Measurements from ENCODE around the gene VWA3A.
"Not testable (repeated sequence)": the region's sequence is repeated elsewhere in the genome, so short reads cannot be mapped to it uniquely, and the experiment has no call there.

The VWA3A gene

DNA sequence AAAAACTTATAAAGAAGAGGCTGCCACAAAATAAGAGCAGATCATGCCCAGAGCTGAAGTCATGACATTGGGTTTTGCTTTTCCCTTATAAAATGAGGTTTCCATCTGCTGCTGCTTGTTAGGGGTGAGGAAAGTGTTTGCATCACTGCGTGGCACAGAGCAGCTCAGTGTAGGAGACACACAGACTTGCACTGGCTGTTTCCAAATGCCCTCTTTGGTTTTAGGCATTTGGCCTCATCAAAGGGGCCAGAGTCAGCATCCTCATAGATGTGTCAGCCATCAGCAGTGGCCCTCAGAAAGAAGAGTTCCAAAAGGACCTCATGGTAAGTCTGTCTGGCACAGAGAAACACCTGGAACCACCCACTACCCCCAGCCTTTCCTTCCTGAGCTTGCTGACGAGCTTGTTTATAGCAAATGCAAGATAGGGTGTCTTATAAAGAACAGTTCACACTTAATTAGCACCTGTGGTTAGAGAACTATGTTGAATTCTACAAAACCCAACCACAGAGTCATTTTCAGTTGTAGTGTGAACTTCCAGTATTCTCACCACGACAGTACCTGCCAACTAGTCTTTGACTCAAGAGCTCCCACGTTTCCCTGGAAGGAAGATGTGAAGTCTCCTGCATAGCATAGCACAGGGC, 17.0 kb downstream of the VWA3A start:
- no peak for TF ChIP-seq ZFX (IDR thresholded peaks at IDR 0.05; ENCODE audit: borderline replicate concordance)
- TF ChIP-seq, protein P1, sequence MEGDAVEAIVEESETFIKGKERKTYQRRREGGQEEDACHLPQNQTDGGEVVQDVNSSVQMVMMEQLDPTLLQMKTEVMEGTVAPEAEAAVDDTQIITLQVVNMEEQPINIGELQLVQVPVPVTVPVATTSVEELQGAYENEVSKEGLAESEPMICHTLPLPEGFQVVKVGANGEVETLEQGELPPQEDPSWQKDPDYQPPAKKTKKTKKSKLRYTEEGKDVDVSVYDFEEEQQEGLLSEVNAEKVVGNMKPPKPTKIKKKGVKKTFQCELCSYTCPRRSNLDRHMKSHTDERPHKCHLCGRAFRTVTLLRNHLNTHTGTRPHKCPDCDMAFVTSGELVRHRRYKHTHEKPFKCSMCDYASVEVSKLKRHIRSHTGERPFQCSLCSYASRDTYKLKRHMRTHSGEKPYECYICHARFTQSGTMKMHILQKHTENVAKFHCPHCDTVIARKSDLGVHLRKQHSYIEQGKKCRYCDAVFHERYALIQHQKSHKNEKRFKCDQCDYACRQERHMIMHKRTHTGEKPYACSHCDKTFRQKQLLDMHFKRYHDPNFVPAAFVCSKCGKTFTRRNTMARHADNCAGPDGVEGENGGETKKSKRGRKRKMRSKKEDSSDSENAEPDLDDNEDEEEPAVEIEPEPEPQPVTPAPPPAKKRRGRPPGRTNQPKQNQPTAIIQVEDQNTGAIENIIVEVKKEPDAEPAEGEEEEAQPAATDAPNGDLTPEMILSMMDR (IDR thresholded peaks at IDR 0.05), result no peak
- H3K27ac ChIP-seq, result no peak overlapping the region

DNA sequence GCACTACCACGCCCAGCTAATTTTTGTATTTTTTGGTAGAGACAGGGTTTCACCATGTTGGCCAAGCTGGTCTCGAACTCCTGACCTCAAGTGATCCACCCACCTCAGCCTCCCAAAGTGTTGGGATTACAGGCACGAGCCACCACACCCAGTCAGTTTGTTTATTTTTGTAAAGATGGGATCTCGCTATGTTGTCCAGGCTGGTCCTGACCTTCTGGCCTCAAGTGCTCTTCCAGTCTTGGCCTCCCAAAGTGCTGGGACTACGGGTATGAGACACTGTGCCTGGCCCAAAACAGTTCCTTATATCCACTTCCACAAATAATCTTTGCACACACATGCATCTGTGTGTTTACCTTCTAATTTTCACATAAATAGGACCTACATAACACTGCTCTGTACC, 19.3 kb downstream of the VWA3A start:
- not testable (repeated sequence) for H3K27ac ChIP-seq

DNA sequence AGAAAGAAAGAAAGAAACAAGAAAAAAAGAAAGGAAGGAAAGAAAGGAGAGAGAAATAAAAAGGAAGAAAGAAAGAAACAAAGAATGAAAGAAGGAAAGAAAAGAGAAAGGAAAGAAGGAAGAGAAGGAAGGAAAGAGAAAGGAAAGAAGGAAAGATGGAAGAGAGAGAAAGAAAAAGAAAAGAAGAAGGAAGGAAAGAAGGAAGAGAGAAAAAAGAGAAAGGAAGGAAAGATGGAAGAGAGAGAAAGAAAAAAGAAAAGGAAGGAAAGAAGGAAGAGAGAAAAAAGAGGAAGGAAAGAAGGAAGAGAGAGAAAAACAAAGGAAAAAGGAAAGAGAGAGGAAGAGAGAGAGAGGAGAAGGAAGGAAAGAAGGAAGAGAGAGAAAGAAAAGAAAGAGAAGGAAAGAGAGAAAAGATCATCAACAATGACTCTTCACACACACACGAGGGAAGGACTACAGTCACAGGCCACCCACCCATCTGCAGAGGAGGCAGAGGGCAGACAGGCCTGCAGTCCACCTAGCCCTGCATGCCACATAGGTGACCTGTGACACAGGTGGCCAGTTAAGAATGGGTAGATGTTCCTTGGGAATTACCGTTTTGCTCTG, 23.9 kb downstream of the VWA3A start:
- no peak for TF ChIP-seq ZFX (IDR thresholded peaks at IDR 0.05; ENCODE audit: borderline replicate concordance)
- TF ChIP-seq, protein P1 (IDR thresholded peaks at IDR 0.05), result no peak
- H3K27ac ChIP-seq, result no peak overlapping the region

DNA sequence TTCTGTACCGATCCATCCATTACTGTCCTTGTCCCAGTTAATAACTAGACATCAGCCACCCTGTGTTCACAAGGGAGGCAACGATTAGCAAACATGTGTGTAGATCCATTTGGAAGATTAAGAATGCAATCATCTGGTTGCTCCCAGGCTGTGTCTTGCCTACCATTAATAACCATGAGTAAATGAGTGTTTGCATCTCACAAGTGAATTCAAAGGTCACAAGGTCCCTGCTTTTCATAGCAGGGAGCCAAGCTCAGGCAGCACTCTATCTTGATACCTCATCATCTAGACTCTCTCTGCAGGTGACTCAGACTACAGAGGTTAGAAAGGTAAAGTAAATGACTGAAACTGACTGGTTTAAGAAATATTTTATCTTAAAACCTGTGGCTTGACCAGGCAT, 25.3 kb downstream of the VWA3A start:
- no peak overlapping the region for H3K27ac ChIP-seq

DNA sequence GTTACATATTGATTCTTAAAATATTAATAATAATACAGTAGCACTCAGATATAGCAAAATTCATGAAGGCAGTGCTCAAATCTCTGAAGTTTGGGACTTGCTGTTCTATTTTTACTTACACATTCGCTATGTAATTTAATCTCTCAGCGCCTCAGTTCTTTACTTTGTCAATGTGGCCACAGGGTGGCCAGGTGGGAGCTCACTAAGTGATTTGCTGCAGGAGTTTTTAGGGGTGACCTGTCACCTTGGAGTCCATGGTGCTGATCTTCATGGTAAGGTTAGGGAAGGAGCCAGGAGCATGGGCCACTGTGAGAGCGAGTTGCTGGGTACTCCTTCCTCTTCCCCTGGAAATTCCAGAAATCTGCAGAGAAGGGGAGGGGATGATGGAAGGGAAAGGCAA, 28.1 kb downstream of the VWA3A start:
- no peak overlapping the region for H3K27ac ChIP-seq
- TF ChIP-seq ZFX (IDR thresholded peaks at IDR 0.05; ENCODE audit: borderline replicate concordance), result no peak
- TF ChIP-seq, protein P1 (IDR thresholded peaks at IDR 0.05), result no peak

More for the DNA sequence above, 25.3 kb downstream of the VWA3A start:
- TF ChIP-seq, protein P1 (IDR thresholded peaks at IDR 0.05), result no peak
- no peak for TF ChIP-seq ZFX (IDR thresholded peaks at IDR 0.05; ENCODE audit: borderline replicate concordance)

DNA sequence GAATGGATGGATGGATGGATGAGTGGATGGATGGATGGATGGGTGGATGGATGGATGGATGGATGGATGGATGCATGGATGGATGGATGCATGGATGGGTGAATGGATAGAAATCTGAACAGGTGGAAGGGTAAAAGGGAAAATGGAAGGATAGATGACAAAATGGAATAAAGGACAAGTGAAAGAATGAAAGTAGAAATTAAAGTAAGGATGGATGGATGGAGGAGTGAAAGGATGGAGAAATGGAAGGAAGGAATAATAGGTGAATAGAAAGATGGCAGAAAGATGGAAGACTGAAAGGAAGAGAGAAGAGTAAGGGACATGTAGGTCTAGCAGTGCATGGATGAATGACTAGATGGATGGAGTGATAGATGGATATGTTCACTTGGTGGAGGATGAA, 29.9 kb downstream of the VWA3A start:
- TF ChIP-seq, protein P1 (IDR thresholded peaks at IDR 0.05), result no peak
- TF ChIP-seq ZFX (IDR thresholded peaks at IDR 0.05; ENCODE audit: borderline replicate concordance), result no peak
- no peak overlapping the region for H3K27ac ChIP-seq

DNA sequence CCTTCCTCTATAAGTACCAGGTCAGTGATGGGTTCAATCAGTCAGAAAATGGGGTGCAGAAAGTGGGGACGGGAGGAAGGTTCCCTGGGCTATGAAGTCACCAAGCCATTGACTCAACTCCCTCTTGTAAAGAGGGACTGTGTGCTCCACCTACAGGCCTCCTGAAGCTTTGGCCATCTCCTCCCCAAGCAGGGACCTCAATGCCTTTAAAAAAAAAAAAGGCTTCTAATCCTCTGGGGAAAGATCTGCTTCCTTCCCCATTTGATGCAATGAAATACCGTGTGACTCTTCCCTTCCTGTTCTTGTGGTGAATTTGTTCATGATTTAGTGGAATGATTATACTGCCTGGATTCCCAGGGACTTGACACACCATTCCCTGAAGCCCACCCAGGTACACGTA, 30.8 kb downstream of the VWA3A start:
- no peak for TF ChIP-seq ZFX (IDR thresholded peaks at IDR 0.05; ENCODE audit: borderline replicate concordance)
- TF ChIP-seq, protein P1 (IDR thresholded peaks at IDR 0.05), result 0 out of 2 replicates have a peak, but pooled peaks have one; percentile 15
- no peak overlapping the region for H3K27ac ChIP-seq

Data from 22Rv1 (cell line).